ENCODE measurements around the gene TMEM165.
"Not testable (repeated sequence)": the region's sequence is repeated elsewhere in the genome, so short reads cannot be mapped to it uniquely, and the experiment has no call there.

- not testable (repeated sequence) for TF ChIP-seq POLR2A, SPI1, TAF1, POLR2AphosphoS5, POU2F2 (IDR thresholded peaks at IDR 0.05; ENCODE audit: low read depth, low read length)
Measured at GRCh38 chr4:55362938-55363337, 32.8 kb upstream of the TMEM165 start.
